Gastroesophageal sphincter (tissue), 4 donors: ENCODE results near the gene RAMACL. TPM values are rescaled to one million over a fixed set of nuclear protein-coding genes. Genes with fewer than 3 reads are reported as not detected.

Experiments
- ATAC-seq: fragments of 150-250 bp; one replicate; pipeline ENCODE4 v1.9.1; 2016; ENCODE audit warnings: mild to moderate bottlenecking, moderate library complexity
- H3K27ac ChIP-seq, 4 donors: fragments of 200-600 bp; sonication (generic) in 3 of 4; 1 replicate in 3 of 4; 2 replicates in 1 of 4; pipeline ENCODE4 v1.5.1; 2016 to 2019
- H3K27me3 ChIP-seq: fragments of 200-600 bp; sonication (generic); one replicate; pipeline ENCODE4 v1.5.1; 2019
- H3K36me3 ChIP-seq, 2 donors: fragments of 200-600 bp; sonication (generic); one replicate each; pipeline ENCODE4 v1.5.1; 2019; ENCODE audit warnings: control low read depth in 1 of 2
- H3K4me1 ChIP-seq, 3 donors: fragments of 200-600 bp; sonication (generic); 1 replicate in 2 of 3; 2 replicates in 1 of 3; pipeline ENCODE4 v1.5.1; 2016 to 2019; ENCODE audit warnings: control low read depth in 2 of 3
- H3K4me3 ChIP-seq, 2 donors: fragments of 200-600 bp; sonication (generic); one replicate each; pipeline ENCODE4 v1.5.1; 2019; ENCODE audit warnings: mild to moderate bottlenecking in 1 of 2, moderate library complexity in 1 of 2
- H3K9me3 ChIP-seq, 3 donors: fragments of 200-600 bp; sonication (generic); one replicate each; pipeline ENCODE4 v1.5.1; 2017 to 2019; ENCODE audit warnings: control low read depth in 2 of 3
- EP300 ChIP-seq: sonication (generic); formaldehyde crosslinking; IDR thresholded peaks from one replicate; pipeline ENCODE4 v1.6.1; 2017; ENCODE audit warnings: antibody characterized with exemption, mild to moderate bottlenecking
- POLR2A ChIP-seq, 2 donors: fragments of 450-650 bp; IDR thresholded peaks; one replicate each; pipeline ENCODE4 v1.6.1; 2017; ENCODE audit warnings: antibody characterized with exemption in 2 of 2, mild to moderate bottlenecking in 2 of 2, moderate library complexity in 1 of 2
- POLR2AphosphoS5 ChIP-seq: sonication (generic); formaldehyde crosslinking; IDR thresholded peaks from one replicate; pipeline ENCODE4 v1.6.1; 2017; ENCODE audit warnings: antibody characterized with exemption
- WGBS, 2 donors: methylation state at CpG; one replicate each; pipeline ENCODE4 v1.1.5; 2018; ENCODE audit warnings: low coverage in 1 of 2; 5-methylcytosine and 5-hydroxymethylcytosine counted together
- total RNA-seq, 4 donors: library from RNA; depleted of rRNA; stranded (reverse); fragments of >200 nt; gene quantifications; one replicate each; pipeline ENCODE4 v1.1.0, GENCODE V29; 2016
- TF ChIP-seq, protein P1 (sequence below), 4 experiments: fragments of 200-600 bp in 2 of 4; fragments of 450-650 bp in 2 of 4; sonication (generic) in 1 of 4; IDR thresholded peaks; one replicate each; pipeline ENCODE4 v1.5.1; 2017 to 2019; ENCODE audit warnings: antibody characterized with exemption in 4 of 4, mild to moderate bottlenecking in 2 of 4, moderate library complexity in 2 of 4

Gene RAMACL
- total RNA-seq, 4 donors from 2014 or later, result 0.27 to 2.5 (median 1.7) TPM

DNA sequence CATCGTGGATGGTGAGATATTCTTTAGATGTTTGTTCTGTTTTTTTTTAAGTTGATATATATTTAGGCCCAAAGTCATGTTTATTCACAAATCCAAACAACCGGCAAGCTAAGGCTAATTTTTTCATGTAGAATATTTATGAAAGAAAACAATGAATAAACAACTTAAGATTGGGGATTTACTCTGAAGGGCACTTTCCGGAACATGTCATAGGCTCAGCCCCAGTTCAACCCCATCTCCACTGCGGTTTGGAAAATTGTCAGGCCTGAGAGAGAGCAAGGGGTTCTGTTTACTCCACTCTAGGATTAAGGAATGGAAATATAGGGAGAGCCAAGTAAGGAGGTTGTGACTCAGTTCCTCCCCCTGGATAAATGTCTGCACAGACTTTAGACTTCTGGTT lies 22.3 kb upstream of the RAMACL start:
- ATAC-seq, result no peak
- peaks cover 0 to 36% (median 6%) of the 10 kb centered on the region in 3 donors for H3K4me1 ChIP-seq
- H3K27ac ChIP-seq, result peak overlapping the region in 2 of 4 donors; percentile 47 to 48

DNA sequence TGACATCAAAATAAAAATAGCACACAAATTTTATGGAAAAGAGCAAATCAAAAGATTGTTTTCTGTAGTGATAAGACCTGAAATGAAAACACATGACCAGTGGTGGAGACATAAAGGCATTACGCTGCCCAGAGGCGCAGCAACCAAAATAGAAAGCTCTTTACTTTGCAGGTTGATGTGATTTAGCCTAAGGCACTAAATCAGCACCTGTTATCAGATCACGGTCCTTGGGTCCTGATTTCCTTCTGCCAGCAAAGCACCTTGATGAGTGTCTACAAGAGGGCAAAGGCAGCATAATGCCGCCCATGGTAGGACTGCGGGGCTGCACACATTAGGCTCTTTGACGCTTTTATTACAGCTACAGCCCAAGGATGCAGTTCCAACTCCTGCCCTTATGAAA lies 19.3 kb upstream of the RAMACL start:
- Histone ChIP-seq H3K4me3 (no peak overlapping the region), H3K27me3 (no peaks in the 10 kb centered on the region), H3K4me1 (peaks cover 0 to 27% (median 6%) of the 10 kb centered on the region in 3 donors), H3K9me3 (no peaks in the 10 kb centered on the region), H3K27ac (no peak overlapping the region), H3K36me3 (no peaks in the 10 kb centered on the region)
- TF ChIP-seq EP300 (no peak), POLR2A (IDR thresholded peaks at IDR 0.05) (no peak), POLR2AphosphoS5 (no peak)
- TF ChIP-seq, protein P1, sequence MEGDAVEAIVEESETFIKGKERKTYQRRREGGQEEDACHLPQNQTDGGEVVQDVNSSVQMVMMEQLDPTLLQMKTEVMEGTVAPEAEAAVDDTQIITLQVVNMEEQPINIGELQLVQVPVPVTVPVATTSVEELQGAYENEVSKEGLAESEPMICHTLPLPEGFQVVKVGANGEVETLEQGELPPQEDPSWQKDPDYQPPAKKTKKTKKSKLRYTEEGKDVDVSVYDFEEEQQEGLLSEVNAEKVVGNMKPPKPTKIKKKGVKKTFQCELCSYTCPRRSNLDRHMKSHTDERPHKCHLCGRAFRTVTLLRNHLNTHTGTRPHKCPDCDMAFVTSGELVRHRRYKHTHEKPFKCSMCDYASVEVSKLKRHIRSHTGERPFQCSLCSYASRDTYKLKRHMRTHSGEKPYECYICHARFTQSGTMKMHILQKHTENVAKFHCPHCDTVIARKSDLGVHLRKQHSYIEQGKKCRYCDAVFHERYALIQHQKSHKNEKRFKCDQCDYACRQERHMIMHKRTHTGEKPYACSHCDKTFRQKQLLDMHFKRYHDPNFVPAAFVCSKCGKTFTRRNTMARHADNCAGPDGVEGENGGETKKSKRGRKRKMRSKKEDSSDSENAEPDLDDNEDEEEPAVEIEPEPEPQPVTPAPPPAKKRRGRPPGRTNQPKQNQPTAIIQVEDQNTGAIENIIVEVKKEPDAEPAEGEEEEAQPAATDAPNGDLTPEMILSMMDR (IDR thresholded peaks at IDR 0.05), result no peak
- ATAC-seq, result no peak
- WGBS, 2 donors, result 96 to 97% methylated on average over 6 of the region's 6 CpGs

More for the DNA sequence above, 22.3 kb upstream of the RAMACL start:
- no peaks in the 10 kb centered on the region for H3K27me3 ChIP-seq
- no peaks in the 10 kb centered on the region for H3K9me3 ChIP-seq
- peak; percentile 45 for TF ChIP-seq POLR2AphosphoS5
- TF ChIP-seq, protein P1 (IDR thresholded peaks at IDR 0.05), result no peak
- H3K36me3 ChIP-seq, result no peaks in the 10 kb centered on the region
- WGBS, 2 donors, result 34 to 53% methylated on average over 4 of the region's 4 CpGs
- no peak overlapping the region for H3K4me3 ChIP-seq

DNA sequence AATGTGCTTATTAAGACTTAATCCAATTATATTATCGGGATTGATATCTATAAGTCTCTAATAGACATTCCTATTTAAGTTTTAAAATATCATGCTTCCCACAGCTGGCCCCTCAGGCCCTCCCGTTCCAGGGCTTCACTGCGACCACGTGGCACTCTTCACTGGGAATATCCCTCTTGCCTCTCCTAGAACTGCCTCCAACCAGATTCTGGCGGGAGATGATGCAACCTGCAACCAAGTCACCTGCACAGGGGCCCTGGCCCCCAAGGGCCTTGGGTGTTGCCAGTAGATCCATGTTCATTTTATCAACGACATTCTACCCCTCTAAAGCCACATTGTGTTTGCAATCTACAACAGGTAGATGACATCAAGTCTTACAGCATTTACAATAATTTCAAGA lies 18.4 kb upstream of the RAMACL start:
- TF ChIP-seq POLR2A (IDR thresholded peaks at IDR 0.05) (no peak), EP300 (no peak), POLR2AphosphoS5 (no peak)
- TF ChIP-seq, protein P1 (IDR thresholded peaks at IDR 0.05), result no peak
- Histone ChIP-seq H3K4me1 (peaks cover 0 to 27% (median 6%) of the 10 kb centered on the region in 3 donors), H3K9me3 (no peaks in the 10 kb centered on the region), H3K27ac (no peak overlapping the region), H3K4me3 (no peak overlapping the region), H3K36me3 (no peaks in the 10 kb centered on the region), H3K27me3 (no peaks in the 10 kb centered on the region)
- 87 to 100% methylated on average over 5 to 6 of the region's 6 CpGs for WGBS, 2 donors
- ATAC-seq, result no peak

DNA sequence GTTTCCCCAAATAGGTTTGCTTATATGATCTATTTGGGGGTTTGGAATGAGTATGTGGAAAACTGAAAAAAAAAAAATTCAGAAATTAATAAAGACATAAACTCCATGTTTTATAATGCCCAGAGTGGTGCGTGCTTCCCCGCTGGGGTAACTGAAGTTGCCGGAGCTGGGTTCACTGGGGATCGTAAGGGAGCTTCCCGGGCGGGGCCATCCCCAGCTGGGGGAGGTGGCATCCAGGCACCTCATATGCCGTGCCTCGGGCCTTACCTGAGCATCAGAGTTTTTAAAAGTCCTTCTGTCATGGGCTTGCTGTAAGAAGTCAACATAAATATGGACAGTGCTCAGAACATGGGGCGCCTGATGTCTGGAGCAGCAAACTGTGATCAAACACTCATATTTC lies 17.9 kb upstream of the RAMACL start:
- TF ChIP-seq, protein P1 (IDR thresholded peaks at IDR 0.05), result no peak
- TF ChIP-seq POLR2AphosphoS5 (no peak), EP300 (no peak), POLR2A (IDR thresholded peaks at IDR 0.05) (no peak)
- Histone ChIP-seq H3K36me3 (no peaks in the 10 kb centered on the region), H3K27me3 (no peaks in the 10 kb centered on the region), H3K4me1 (peaks cover 0 to 31% (median 8%) of the 10 kb centered on the region in 3 donors), H3K27ac (no peak overlapping the region), H3K4me3 (no peak overlapping the region), H3K9me3 (no peaks in the 10 kb centered on the region)
- 95 to 97% methylated on average over 8 of the region's 9 CpGs for WGBS, 2 donors
- ATAC-seq, result no peak

DNA sequence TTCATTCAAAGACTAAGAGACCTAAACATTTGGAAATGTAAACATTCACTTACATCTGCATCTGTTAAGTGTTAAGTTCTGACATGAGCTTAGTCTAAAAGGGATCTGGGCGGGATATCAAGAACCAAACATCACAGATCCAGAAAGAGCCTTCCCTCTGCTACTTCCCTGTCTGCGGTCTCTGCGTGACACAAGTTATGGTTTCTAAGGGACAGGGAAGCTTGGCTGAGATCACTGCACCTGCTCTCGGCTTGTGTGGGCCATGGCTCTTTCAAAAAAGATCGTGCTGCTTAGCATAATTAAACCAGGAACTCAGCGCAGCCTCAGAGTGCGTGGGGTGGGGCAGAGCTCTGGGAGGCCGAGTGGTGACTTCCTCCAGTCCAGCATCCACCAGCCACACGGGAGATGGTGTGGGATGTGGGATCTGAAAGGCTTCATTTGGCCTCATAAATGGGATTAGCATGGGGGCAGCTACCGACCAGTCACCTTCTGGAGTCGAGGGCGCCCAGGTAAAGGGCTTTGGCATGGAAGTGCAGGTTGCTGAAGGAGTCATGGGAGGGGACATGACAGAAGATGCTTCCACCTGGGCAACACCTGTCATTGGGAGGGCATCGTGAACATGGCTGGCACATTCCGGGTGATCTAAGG lies 16.7 kb upstream of the RAMACL start:
- TF ChIP-seq EP300, result no peak
- no peaks in the 10 kb centered on the region for H3K36me3 ChIP-seq
- peaks cover under 1 to 32% (median 8%) of the 10 kb centered on the region in 3 donors for H3K4me1 ChIP-seq
- WGBS, 2 donors, result 21 to 61% methylated on average over 3 to 4 of the region's 14 CpGs
- no peaks in the 10 kb centered on the region for H3K27me3 ChIP-seq
- no peak overlapping the region for H3K4me3 ChIP-seq
- no peaks in the 10 kb centered on the region for H3K9me3 ChIP-seq
- ATAC-seq, result no peak
- no peak overlapping the region for H3K27ac ChIP-seq
